Thymus (tissue), 11 donors: ENCODE data around the gene PLOD2. TPM values are rescaled to one million over a fixed set of nuclear protein-coding genes. Genes with fewer than 3 reads are reported as not detected.

ENCODE experiments used
- DNase-seq, 9 donors: peaks; one replicate each; pipeline ENCODE4 v3.0.0-alpha.2; 2013; ENCODE audit warnings: low spot score in 9 of 9, low read depth in 6 of 9, missing footprints in 1 of 9
- H3K27ac ChIP-seq, 2 donors: one replicate each; pipeline ENCODE4 v1.5.1; 2013; ENCODE audit warnings: control low read depth in 1 of 2, low read depth in 1 of 2, low read length in 1 of 2, mild to moderate bottlenecking in 1 of 2, moderate library complexity in 1 of 2
- H3K27me3 ChIP-seq, 2 donors: one replicate each; pipeline ENCODE4 v1.5.1; 2013; ENCODE audit warnings: low read length in 1 of 2; ENCODE audit not compliant: control insufficient read depth in 2 of 2, insufficient read depth in 1 of 2
- H3K36me3 ChIP-seq, 2 donors: one replicate each; pipeline ENCODE4 v1.5.1; 2013; ENCODE audit warnings: low read length in 1 of 2, mild to moderate bottlenecking in 1 of 2, moderate library complexity in 1 of 2; ENCODE audit not compliant: control insufficient read depth in 2 of 2, insufficient read depth in 2 of 2
- H3K4me1 ChIP-seq, 2 donors: one replicate each; pipeline ENCODE4 v1.5.1; 2013; ENCODE audit warnings: low read length in 2 of 2; ENCODE audit not compliant: control insufficient read depth in 2 of 2, insufficient read depth in 2 of 2
- H3K4me3 ChIP-seq, 2 donors: one replicate each; pipeline ENCODE4 v1.5.1; 2013; ENCODE audit warnings: low read length in 2 of 2, control low read depth in 1 of 2, mild to moderate bottlenecking in 1 of 2
- H3K9me3 ChIP-seq, 2 donors: one replicate each; pipeline ENCODE4 v1.5.1; 2013; ENCODE audit warnings: low read length in 1 of 2, mild to moderate bottlenecking in 1 of 2; ENCODE audit not compliant: control insufficient read depth in 2 of 2, insufficient read depth in 1 of 2
- WGBS: extraction: QIAGEN DNeasy Blood & Tissue Kit; methylation state at CpG from one replicate; pipeline ENCODE4 v1.1.7; 2013; 5-methylcytosine and 5-hydroxymethylcytosine counted together
- polyA plus RNA-seq: library from polyadenylated mRNA; stranded (reverse); fragments of 200-250 nt; gene quantifications from one replicate; pipeline ENCODE4 v1.2.3, GENCODE V29; 2013
- total RNA-seq: library from RNA; stranded (reverse); fragments of 120-200 nt; gene quantifications from one replicate; pipeline ENCODE4 v1.2.4, GENCODE V29; 2013
- donor health status: healthy.

PLOD2 gene
- total and polyA plus RNA-seq, 2 donors, result 18.0 to 35.4 TPM

GRCh38 chr3:146163584-146163983 lies 2.6 kb upstream of the PLOD2 start:
- WGBS, result 88% methylated on average over 2 of the region's 2 CpGs
- peaks cover 24 to 47% of the 10 kb centered on the region in 2 donors for H3K27me3 ChIP-seq
- H3K9me3 ChIP-seq, result no peaks in the 10 kb centered on the region
- no peak overlapping the region for H3K27ac ChIP-seq
- H3K4me3 ChIP-seq, result no peak overlapping the region
- H3K36me3 ChIP-seq, result no peaks in the 10 kb centered on the region
- DNase-seq, result no peak
- peaks cover 0 to 6% of the 10 kb centered on the region in 2 donors for H3K4me1 ChIP-seq

GRCh38 chr3:146162561-146162960 lies 1.6 kb upstream of the PLOD2 start:
- Histone ChIP-seq H3K36me3 (no peaks in the 10 kb centered on the region), H3K9me3 (no peaks in the 10 kb centered on the region), H3K4me1 (peaks cover 0 to 6% of the 10 kb centered on the region in 2 donors), H3K27me3 (peaks cover 24 to 48% of the 10 kb centered on the region in 2 donors), H3K27ac (no peak overlapping the region), H3K4me3 (no peak overlapping the region)
- WGBS, result 95% methylated on average over 2 of the region's 2 CpGs
- no peak for DNase-seq

GRCh38 chr3:146161663-146162002 lies 649 bp upstream of the PLOD2 start:
- Histone ChIP-seq H3K27me3 (peaks cover 24 to 48% of the 10 kb centered on the region in 2 donors), H3K4me1 (peaks cover 0 to 6% of the 10 kb centered on the region in 2 donors), H3K36me3 (no peaks in the 10 kb centered on the region), H3K27ac (peak overlapping the region; percentile 78 to 85), H3K9me3 (no peaks in the 10 kb centered on the region), H3K4me3 (peak overlapping the region; percentile 33 to 37)
- 19% methylated on average over 15 of the region's 15 CpGs for WGBS
- DNase-seq, result no peak

GRCh38 chr3:146160321-146160963 lies 542 bp downstream of the PLOD2 start:
- peak in 1 of 9 donors; percentile 6 for DNase-seq
- Histone ChIP-seq H3K9me3 (no peaks in the 10 kb centered on the region), H3K27me3 (peaks cover 24 to 48% of the 10 kb centered on the region in 2 donors), H3K4me3 (peak overlapping the region; percentile 33 to 35), H3K4me1 (peaks cover 0 to 6% of the 10 kb centered on the region in 2 donors), H3K36me3 (no peaks in the 10 kb centered on the region), H3K27ac (peak overlapping the region; percentile 63 to 85)
- 2% methylated on average over 35 of the region's 35 CpGs for WGBS

GRCh38 chr3:146159616-146160320 lies 1.2 kb downstream of the PLOD2 start:
- WGBS, result 35% methylated on average over 7 of the region's 7 CpGs
- Histone ChIP-seq H3K27ac (peak overlapping the region in 1 of 2 donors; percentile 41), H3K27me3 (peaks cover 24 to 48% of the 10 kb centered on the region in 2 donors), H3K4me3 (peak overlapping the region in 1 of 2 donors; percentile 35), H3K36me3 (no peaks in the 10 kb centered on the region), H3K4me1 (peaks cover 0 to 6% of the 10 kb centered on the region in 2 donors), H3K9me3 (no peaks in the 10 kb centered on the region)
- no peak for DNase-seq

GRCh38 chr3:146159037-146159436 lies 1.9 kb downstream of the PLOD2 start:
- no peak overlapping the region for H3K4me3 ChIP-seq
- WGBS, result 91% methylated on average over 4 of the region's 4 CpGs
- DNase-seq, result no peak
- H3K27ac ChIP-seq, result no peak overlapping the region
- H3K4me1 ChIP-seq, result peaks cover 0 to 6% of the 10 kb centered on the region in 2 donors
- H3K9me3 ChIP-seq, result no peaks in the 10 kb centered on the region
- peaks cover 24 to 48% of the 10 kb centered on the region in 2 donors for H3K27me3 ChIP-seq
- no peaks in the 10 kb centered on the region for H3K36me3 ChIP-seq

- H3K4me1 ChIP-seq, result peaks cover 0 to 6% of the 10 kb centered on the region in 2 donors
- 92% methylated on average over 2 of the region's 2 CpGs for WGBS
Measured at GRCh38 chr3:146157325-146158060, 3.5 kb downstream of the PLOD2 start.

GRCh38 chr3:146156666-146157314 lies 4.2 kb downstream of the PLOD2 start:
- H3K27me3 ChIP-seq, result peaks cover 14 to 32% of the 10 kb centered on the region in 2 donors
- no peak for DNase-seq
- H3K27ac ChIP-seq, result peak overlapping the region; percentile 13 to 36
- H3K4me3 ChIP-seq, result no peak overlapping the region
- 64% methylated on average over 3 of the region's 3 CpGs for WGBS
- no peaks in the 10 kb centered on the region for H3K9me3 ChIP-seq
- peaks cover 0 to 6% of the 10 kb centered on the region in 2 donors for H3K4me1 ChIP-seq
- no peaks in the 10 kb centered on the region for H3K36me3 ChIP-seq

More at GRCh38 chr3:146157325-146158060, 3.5 kb downstream of the PLOD2 start:
- Histone ChIP-seq H3K27ac (no peak overlapping the region), H3K4me3 (no peak overlapping the region), H3K27me3 (peaks cover 19 to 39% of the 10 kb centered on the region in 2 donors), H3K9me3 (no peaks in the 10 kb centered on the region), H3K36me3 (no peaks in the 10 kb centered on the region)
- DNase-seq, result no peak
